ENCODE measurements around the gene LMF1.

LMF1 gene

DNA sequence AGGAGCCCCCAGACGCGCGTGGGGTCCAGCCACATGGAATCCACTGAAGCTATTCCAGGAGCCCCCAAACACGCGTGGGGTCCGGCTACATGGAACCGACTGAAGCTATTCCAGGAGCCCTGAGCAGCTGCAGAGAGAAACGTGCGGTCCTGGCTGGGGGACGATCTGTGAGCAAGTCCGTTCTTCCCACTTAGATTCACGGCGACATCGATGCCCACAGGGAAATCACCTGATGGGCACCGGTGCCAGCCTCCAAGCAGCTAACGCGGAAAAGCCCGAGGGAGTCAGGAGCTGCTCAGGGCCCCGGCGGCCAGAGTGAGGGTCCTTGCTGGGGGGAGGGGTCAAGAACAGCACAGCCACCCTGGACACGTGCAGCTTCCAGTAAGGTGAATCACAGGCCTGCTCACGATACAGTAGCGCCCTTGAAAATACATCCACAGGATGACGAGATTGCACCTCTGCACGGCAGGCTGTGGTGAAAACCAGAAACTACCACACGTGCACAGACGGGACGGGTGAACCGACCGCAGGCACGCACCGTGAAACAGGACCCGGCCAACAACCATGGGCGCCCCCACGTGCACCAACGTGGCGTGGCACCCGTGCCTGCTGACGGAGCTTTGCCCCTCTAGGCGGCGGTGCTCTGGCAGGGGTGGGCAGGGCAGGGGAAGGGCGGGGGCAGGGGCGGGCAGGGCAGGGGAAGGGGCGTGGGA lies 92.6 kb downstream of the LMF1 start:
- no peak overlapping the region for H3K4me3 ChIP-seq (ENCODE audit: low read depth, low read length)
- DNase-seq (ENCODE audit: low read depth), result no peak

GRCh38 chr16:877242-878071 lies 93.3 kb downstream of the LMF1 start:
- H3K4me3 ChIP-seq (ENCODE audit: low read depth, low read length), result no peak overlapping the region
- DNase-seq (ENCODE audit: low read depth), result no peak

- no peak overlapping the region for H3K4me3 ChIP-seq (ENCODE audit: low read depth, low read length)
- DNase-seq (ENCODE audit: low read depth), result no peak
Measured at GRCh38 chr16:876523-877241, 94.1 kb downstream of the LMF1 start.

DNA sequence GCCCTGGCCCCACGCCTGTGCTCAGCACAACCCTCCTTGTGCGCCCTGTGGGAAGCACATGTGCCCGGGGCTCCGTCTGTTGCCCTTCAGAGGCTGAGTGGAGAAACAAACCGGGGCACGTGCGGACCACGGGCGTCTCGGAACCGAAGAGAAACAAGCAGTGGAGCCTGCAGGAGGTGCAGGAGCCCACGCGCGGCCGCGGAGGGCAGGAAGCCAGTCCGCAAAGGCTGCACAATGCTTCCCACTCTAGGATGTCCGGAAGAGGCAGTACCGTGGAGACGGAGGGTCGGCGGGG lies 94.8 kb downstream of the LMF1 start:
- DNase-seq (ENCODE audit: low read depth), result no peak

GRCh38 chr16:875182-876040 lies 95.4 kb downstream of the LMF1 start:
- H3K4me3 ChIP-seq (ENCODE audit: low read depth, low read length), result no peak overlapping the region
- DNase-seq (ENCODE audit: low read depth), result no peak

More for the DNA sequence above, 94.8 kb downstream of the LMF1 start:
- no peak overlapping the region for H3K4me3 ChIP-seq (ENCODE audit: low read depth, low read length)

GRCh38 chr16:874366-875181 lies 96.2 kb downstream of the LMF1 start:
- no peak overlapping the region for H3K4me3 ChIP-seq (ENCODE audit: low read depth, low read length)
- no peak for DNase-seq (ENCODE audit: low read depth)

- no peak for DNase-seq (ENCODE audit: low read depth)
- H3K4me3 ChIP-seq (ENCODE audit: low read depth, low read length), result no peak overlapping the region
Measured at GRCh38 chr16:873889-874288, 96.9 kb downstream of the LMF1 start.

- H3K4me3 ChIP-seq (ENCODE audit: low read depth, low read length), result no peak overlapping the region
- no peak for DNase-seq (ENCODE audit: low read depth)
Measured at GRCh38 chr16:873243-873661, 97.5 kb downstream of the LMF1 start.

GRCh38 chr16:872436-873242 lies 98.1 kb downstream of the LMF1 start:
- DNase-seq (ENCODE audit: low read depth), result no peak
- no peak overlapping the region for H3K4me3 ChIP-seq (ENCODE audit: low read depth, low read length)

DNA sequence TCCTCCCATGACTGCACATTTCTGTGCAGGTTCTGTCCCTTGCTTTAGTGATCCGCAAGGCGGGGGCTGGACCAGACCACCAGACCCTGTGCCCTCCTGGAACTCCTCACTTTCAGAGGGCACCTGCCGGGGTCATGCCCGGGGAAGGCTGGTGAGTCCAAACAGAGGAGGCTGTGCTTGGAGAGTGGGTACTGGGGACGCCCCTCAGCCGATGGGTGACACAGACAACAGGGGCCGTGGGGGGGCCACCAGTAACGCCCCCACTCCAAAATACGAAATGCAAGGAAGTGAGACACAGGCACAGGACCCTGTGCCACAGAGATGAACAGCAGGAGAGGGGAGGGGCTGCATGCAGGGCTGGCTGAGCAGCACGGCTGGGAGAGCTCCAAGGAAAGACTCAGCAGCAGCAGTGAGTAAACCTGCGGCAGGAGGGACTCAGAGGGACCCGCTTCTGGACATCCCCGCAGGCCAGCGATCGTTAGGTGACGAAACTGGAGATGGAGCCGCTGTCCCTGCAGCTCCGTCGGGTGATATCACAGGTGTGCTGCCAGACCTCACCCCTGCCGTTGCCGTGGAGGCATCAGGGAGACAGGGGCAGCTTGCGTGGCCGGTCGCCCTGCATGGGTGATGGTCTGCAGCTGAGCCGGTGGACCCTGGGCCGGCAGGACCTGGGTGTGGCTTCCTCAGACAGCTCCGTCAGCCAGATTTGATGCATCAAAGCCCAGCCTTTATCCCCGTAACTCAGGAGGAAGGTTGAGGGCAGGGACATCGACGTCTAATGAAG lies 99.0 kb downstream of the LMF1 start:
- no peak for DNase-seq (ENCODE audit: low read depth)
- H3K4me3 ChIP-seq (ENCODE audit: low read depth, low read length), result no peak overlapping the region

- H3K4me3 ChIP-seq (ENCODE audit: low read depth, low read length), result no peak overlapping the region
- no peak for DNase-seq (ENCODE audit: low read depth)
Measured at GRCh38 chr16:870856-871561, 99.8 kb downstream of the LMF1 start.

DNA sequence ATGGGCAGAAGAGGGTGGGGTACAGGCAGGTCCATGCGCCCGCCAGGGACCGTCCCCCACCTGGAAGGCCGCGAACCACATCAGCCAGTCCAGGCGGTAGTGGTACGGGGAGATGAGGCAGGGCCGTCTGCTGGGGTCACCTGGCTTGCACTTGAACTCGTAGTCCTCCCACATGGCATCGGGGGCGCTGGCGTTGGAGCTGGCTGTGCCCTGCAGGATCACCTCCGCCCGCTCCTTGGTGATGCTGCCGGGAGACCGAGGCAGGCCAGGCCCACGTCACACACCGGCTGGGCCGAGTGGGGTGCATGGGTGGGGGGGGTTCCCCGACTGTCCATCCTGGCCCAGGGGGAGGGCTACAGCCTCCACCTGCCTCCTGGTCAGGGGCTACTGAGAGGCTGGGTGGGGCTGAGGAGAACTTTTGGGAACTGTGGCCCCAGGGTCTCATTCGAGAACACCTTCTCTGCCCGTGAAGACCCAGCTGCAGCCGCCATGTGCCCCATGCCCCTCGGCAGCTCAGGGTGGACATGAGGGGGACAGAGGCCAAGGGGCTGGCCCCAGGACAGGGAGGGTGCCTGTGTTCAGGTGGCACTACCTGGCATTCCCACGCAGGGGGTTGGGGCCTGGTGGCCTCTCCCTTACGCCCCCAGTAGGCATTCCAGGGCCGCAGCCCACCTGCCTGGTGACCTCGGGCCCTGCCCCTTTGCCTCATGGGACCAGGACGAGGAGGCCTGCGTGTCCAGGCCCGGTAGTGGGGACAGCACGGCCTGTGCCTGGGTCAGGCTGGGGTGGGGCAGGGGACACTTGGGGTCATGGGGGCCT lies 100.8 kb downstream of the LMF1 start:
- no peak for DNase-seq (ENCODE audit: low read depth)
- no peak overlapping the region for H3K4me3 ChIP-seq (ENCODE audit: low read depth, low read length)

- DNase-seq (ENCODE audit: low read depth), result no peak
- no peak overlapping the region for H3K4me3 ChIP-seq (ENCODE audit: low read depth, low read length)
Measured at GRCh38 chr16:868846-869822, 101.7 kb downstream of the LMF1 start.

GRCh38 chr16:868386-868755 lies 102.4 kb downstream of the LMF1 start:
- H3K4me3 ChIP-seq (ENCODE audit: low read depth, low read length), result no peak overlapping the region
- no peak for DNase-seq (ENCODE audit: low read depth)
